Stimulated activated CD4-positive, alpha-beta T cell treated with anti-CD3 and anti-CD28 coated beads, Interleukin-12 subunit alpha, Interleukin-12 subunit beta, amount 100 ng/mL, for 48 hours (primary cell): ENCODE results near the gene RNF144A.

Source experiments
- DNase-seq, 3 donors: peaks; one replicate each; pipeline ENCODE4 v3.0.0-alpha.2; 2020; ENCODE audit warnings: low read depth in 2 of 3, low spot score in 1 of 3

RNF144A gene

GRCh38 chr2:6906165-6906741 is 11.0 kb upstream of the RNF144A start:
- DNase-seq: no peak

DNA sequence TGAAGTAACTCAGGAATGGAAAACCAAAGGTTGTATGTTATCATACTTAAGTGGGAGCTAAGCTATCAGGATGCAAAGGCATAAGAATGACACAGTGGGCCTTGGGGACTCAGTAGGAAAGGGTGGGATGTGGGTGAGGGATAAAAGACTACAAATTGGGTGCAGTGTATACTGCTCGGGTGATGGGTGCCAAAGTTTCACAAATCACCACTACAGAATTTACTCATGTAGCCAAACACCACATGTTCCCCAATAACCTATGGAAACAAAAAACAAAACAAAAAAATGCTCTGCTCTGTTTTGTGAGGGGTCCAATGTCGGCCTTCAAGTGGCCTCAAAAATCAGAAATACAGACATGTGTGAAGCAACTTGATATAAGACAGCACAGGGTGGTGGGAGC is 8.9 kb upstream of the RNF144A start:
- no peak for DNase-seq

- no peak for DNase-seq
These were observed 7.5 kb upstream of the RNF144A start for GRCh38 chr2:6909431-6910385.

- no peak for DNase-seq
These were observed 5.5 kb upstream of the RNF144A start for GRCh38 chr2:6911721-6912120.

GRCh38 chr2:6913415-6914157 is 3.6 kb upstream of the RNF144A start:
- DNase-seq: peak in 1 of 3 donors; percentile 44

GRCh38 chr2:6914828-6915227 is 2.4 kb upstream of the RNF144A start:
- DNase-seq: no peak

GRCh38 chr2:6915399-6915798 is 1.8 kb upstream of the RNF144A start:
- no peak for DNase-seq

DNA sequence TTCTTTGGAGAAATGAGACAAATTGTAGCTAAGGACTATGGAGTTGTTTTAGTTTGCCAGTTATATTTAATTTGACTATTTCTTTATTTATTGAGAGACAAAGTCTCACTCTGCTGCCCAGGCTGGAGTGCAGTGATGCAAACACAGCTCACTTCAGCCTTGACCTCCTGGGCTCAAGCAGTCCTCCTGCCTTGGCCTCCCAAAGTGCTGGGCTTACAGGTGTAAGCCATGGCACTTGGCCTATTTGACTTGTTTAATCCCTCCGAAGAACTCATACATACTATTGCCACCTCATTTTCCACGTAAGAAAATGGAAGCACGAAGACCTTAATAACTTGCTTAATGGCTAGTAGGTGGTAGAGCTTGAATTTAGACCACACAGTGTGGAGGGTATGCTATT is 988 bp upstream of the RNF144A start:
- DNase-seq: no peak

- DNase-seq: no peak
These were observed 509 bp upstream of the RNF144A start for GRCh38 chr2:6916736-6917070.

GRCh38 chr2:6917761-6918421 is 679 bp downstream of the RNF144A start:
- DNase-seq: no peak

DNA sequence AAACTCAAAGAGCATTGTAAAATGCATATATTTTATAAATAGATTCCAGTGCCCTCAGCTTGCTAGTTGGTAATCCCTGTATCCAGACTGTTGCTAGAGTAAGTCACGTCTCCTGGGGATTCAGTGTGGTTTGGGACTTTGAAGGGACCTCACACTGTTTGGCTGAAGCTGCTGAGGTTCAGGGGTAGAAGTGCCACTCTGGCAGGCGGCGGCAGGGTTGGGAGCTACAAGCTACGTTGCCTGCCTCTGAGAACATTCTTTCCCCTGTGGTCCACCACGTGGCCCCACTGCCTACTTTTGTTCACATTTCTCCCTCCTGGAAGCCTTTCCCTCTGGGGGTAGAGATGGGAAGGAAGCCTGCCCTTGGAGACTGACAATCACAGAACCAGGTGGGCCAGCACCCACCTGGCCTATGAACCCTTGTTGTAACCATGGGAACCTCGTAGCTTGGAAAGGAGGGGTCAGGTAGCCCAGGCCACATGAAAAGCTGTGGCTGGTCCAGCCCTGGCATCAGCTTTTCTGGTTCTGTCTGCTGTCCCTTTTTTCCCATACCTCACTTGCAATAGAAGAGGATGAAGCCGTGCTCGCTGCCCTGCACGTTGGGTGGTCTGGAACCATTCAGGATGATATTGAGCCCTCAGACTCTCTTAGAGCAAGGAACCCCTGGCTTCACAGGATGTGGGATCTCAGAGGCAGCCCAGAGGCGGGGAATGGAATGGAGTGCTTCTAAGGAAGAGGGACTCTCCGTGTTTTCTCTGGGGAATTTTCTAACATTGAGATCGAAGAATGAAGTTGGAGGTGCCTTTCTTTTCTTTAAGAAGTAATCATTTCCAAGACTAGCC is 2.9 kb downstream of the RNF144A start:
- no peak for DNase-seq

GRCh38 chr2:6920743-6921064 is 3.5 kb downstream of the RNF144A start:
- no peak for DNase-seq

GRCh38 chr2:6921321-6921922 is 4.2 kb downstream of the RNF144A start:
- no peak for DNase-seq

DNA sequence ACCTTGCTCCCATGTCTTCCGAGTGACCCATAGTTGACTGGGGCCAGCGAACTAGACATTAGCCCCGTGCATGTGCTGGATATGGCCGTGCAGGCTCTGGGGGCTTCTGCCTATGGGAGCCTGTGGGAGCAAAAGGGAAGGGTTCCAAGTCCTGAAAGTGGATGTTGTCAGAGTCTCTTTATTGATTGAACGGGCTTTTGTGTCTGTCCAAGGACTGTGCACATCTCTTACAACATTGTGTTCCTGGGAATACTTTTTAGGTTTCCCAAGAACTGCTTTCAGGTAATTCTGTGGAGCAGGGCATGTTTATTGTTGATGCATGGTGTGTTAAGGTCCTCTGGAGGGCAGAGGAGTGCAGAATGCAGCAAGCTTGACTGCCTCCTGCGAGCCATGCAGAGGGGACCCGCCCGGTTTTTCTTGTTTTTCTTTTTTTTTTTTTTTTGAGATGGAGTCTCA is 5.0 kb downstream of the RNF144A start:
- DNase-seq: no peak

- no peak for DNase-seq
These were observed 6.1 kb downstream of the RNF144A start for GRCh38 chr2:6923319-6923718.

DNA sequence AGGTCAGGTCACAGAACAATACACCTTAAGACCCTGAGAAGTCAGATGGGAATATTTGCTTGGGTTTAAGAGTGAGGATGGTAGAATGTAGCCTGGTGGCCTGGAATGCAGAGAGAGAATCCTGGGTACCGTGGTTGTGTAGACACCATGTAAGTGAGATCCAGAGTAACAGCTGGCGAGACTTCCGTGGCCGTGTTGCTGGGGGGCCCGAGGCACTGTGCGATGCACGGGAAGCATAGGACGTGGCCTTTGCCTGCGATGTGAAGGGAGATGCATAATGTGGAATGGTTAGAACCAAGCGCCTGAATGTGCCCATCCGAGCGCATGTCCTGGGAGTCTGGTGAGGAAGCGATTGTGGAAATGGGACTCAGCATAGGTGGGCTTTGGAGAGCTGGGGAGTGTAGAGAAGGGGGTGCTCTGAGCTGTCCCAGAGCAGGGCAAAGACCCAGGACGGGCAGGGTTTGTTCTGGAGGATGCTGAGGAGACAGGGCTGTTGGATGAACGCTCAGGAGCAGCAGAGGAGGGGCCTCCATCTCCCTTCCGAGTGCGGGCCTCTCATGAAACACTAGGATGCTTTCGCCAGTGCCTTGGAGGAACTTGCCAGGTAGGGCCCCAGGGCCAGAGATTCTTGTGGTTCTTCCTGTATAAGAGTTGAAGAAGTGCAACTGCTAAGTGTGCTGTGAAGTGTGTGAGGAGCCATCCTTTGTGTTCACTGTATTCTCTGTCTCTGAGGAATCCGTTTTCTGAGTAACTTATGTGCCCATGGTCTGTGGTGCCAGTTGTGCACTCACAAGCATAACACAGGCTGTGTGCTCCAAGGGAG is 7.1 kb downstream of the RNF144A start:
- DNase-seq: no peak

DNA sequence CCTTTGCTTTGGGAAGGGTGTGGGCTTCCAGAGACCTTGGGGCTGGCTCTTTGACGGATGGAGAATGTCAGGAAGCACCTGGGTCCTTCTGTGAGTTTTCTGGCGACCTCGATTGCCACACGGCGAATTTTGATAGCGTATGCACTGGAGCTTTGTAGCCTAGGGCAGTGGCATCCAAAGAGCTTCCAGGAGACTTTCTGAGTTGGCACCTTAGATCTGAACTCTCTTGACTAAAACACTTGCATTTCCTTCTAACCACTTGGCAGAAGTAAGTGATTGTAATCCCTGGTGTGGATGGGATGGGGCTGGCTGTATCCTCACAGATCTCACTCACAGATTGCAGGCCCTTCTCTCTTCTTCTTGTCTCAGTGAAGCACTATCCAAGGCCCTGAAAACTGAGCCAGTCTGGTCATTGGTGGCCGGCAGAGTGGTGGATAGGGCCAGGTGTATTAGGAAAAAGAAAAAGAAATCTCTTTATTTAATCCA is 7.8 kb downstream of the RNF144A start:
- no peak for DNase-seq

DNA sequence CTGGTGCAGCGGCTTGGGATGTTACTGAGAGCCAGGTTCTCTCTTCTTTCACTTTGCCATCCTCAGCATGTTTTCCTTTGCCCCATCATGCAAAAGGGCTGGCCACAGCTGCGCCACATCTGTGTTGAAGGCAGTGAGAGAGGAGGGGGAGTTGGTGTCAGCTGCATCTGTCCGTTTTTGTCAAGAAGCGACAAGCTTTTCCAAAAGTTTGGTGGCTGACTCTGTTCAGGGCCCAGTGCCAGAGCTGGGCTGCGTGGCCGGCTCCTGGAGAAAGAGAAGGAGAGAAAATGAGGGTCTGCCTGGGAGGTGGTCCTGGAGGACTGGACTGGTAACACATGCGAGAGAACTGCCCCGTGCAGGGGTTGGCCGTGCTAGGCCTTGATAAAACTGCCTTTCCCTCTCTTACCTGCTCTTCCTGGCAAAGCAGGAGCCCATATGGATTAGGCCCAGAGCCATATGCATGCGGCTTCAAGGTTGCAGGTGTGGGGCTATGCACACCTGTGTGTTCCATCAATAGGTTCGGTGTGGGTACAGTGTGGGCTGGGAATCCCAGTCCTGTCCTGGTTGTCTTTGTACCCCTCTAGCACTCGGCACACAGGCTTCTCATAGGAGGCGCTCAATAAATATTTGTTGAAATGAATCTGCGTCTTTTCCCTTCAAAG is 9.0 kb downstream of the RNF144A start:
- DNase-seq: no peak

GRCh38 chr2:6927186-6927585 is 10.0 kb downstream of the RNF144A start:
- no peak for DNase-seq
